Mucosa of stomach (tissue), 1 donor: ENCODE data around the gene GMNC.
A peak's percentile ranks its signal among the peaks of the same experiment; 100 is the strongest.
"Not testable (repeated sequence)": the region's sequence is repeated elsewhere in the genome, so short reads cannot be mapped to it uniquely, and the experiment has no call there.

Experiments used
- H3K27me3 ChIP-seq: one replicate; pipeline ENCODE4 v1.7.0; 2013; ENCODE audit warnings: mild to moderate bottlenecking, low read length; ENCODE audit not compliant: control insufficient read depth, insufficient read depth
- H3K36me3 ChIP-seq: one replicate; pipeline ENCODE4 v1.7.0; 2013; ENCODE audit warnings: low read length; ENCODE audit not compliant: control insufficient read depth, insufficient read depth
- H3K4me1 ChIP-seq: one replicate; pipeline ENCODE4 v1.7.0; 2013; ENCODE audit warnings: mild to moderate bottlenecking, low read length; ENCODE audit not compliant: control insufficient read depth, insufficient read depth
- H3K4me3 ChIP-seq: one replicate; pipeline ENCODE4 v1.7.0; 2013; ENCODE audit warnings: low read length
- H3K9ac ChIP-seq: one replicate; pipeline ENCODE4 v1.7.0; 2013; ENCODE audit warnings: mild to moderate bottlenecking, low read length, moderate library complexity
- H3K9me3 ChIP-seq: one replicate; pipeline ENCODE4 v1.7.0; 2013; ENCODE audit warnings: mild to moderate bottlenecking, low read length, moderate library complexity; ENCODE audit not compliant: control insufficient read depth
- donor health status: Pancreatic carcinoma.

Gene GMNC, protein sequence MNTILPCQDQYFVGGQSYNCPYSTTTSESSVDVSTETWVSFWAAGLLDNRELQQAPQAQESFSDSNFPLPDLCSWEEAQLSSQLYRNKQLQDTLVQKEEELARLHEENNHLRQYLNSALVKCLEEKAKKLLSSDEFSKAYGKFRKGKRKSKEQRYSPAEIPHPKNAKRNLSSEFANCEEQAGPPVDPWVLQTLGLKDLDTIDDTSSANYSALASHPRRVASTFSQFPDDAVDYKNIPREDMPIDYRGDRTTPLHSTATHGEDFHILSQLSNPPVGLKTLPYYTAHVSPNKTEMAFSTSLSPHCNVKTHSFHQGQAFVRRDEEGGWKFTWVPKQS

DNA sequence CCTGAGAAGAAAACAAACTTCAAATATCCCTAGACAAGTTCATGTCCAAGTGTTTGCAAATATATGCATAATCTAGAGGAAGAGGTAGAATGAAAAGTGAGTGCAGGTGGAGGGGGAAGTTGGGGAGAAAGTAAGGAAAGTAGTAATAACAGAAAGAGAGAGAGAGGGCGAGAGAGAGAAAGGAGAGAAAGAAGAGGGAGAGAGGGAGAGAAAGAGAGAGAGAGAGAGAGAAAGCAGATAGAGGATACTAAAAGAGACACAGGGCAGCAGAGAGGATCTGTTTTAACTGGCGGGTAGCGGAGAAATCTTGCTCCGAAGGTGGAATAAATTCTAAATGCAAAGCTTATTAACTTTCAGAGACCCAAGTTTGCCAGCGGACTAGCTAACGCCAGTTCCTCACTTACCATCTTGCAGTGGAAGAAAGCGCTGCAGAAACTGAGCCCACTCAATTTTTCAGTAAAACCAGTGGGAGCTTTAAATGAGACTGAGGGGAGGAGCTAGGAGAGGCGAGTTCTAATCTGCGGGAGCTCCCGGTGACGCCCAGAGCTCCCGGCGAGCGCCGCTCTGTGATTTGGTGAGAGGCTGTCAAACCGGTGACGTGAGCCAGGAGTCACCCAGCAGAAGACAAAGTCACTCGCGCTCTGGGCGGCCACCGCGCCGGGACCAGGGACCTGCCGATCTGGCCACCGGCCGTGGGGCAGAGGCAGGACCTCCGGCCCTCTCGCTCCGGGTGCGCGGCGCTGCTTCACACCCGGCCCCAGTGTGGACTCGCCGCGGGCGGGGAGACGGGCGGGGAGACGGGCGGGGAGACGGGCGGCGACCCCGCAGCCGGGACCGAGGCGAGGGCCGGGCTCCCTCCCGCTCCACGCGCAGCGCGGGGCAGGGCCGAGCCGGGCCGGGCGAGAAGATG lies at the start of gene GMNC:
TSS of gene GMNC (minus strand) at position 486 of the 910 bp plus-strand sequence. CDS start at position 407, 79 bp downstream.
- H3K9me3 ChIP-seq = no peaks in the 10 kb centered on the region
- H3K4me3 ChIP-seq = peak within 1 kb of the TSS; percentile 32
- H3K4me1 ChIP-seq = no peaks in the 10 kb centered on the region
- H3K36me3 ChIP-seq = no peaks in the 10 kb centered on the region
- peak within 1 kb of the TSS; percentile 67 for H3K9ac ChIP-seq
- peaks cover 8% of the 10 kb centered on the region for H3K27me3 ChIP-seq

DNA sequence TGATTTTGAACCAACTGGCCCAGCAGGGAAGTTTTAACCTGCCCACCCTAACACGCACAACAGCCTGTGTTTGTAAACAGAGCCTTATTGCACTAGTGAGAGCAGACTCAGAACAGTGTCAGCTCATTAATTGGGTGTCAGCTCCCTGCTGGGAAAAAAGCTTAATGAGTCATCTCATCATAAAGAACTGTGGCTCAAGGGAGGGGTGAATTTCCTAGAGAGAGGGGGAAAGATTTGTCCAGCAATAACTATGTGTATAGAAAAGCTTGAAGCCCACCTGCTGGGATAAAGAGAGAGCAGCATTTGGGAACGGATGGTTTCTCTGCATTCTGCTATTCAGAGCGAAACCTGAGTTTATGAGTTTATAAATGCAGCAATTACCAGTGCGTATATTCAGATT lies 48.9 kb upstream of the GMNC start:
- H3K36me3 ChIP-seq = no peaks in the 10 kb centered on the region
- no peaks in the 10 kb centered on the region for H3K27me3 ChIP-seq
- H3K4me1 ChIP-seq = no peaks in the 10 kb centered on the region
- H3K4me3 ChIP-seq = no peak overlapping the region
- H3K9me3 ChIP-seq = no peaks in the 10 kb centered on the region
- H3K9ac ChIP-seq = no peak overlapping the region

GRCh38 chr3:190909908-190910307 lies 47.4 kb upstream of the GMNC start:
- no peaks in the 10 kb centered on the region for H3K27me3 ChIP-seq
- H3K4me3 ChIP-seq = no peak overlapping the region
- no peak overlapping the region for H3K9ac ChIP-seq
- H3K4me1 ChIP-seq = no peaks in the 10 kb centered on the region
- no peaks in the 10 kb centered on the region for H3K9me3 ChIP-seq
- no peaks in the 10 kb centered on the region for H3K36me3 ChIP-seq

DNA sequence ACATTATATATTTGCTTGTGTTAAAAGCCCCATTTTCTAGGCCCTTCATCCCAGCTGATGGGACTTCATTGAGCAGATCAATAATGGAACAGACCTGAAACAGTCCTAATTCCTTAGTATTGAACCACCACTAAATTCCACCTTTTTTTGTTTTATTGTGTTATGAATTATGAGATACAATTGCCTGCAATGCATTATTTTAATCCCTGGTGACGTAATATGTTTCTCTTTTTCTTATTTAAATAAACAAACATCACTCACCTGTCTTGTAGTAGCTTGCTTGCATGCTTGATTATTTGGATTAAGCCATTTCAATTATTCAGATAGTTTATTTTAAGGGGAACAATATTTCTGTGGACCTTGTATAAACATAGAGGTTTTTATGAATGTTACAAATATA lies 40.7 kb upstream of the GMNC start:
- no peaks in the 10 kb centered on the region for H3K27me3 ChIP-seq
- no peaks in the 10 kb centered on the region for H3K4me1 ChIP-seq
- H3K36me3 ChIP-seq = no peaks in the 10 kb centered on the region
- no peak overlapping the region for H3K4me3 ChIP-seq
- no peaks in the 10 kb centered on the region for H3K9me3 ChIP-seq
- no peak overlapping the region for H3K9ac ChIP-seq

DNA sequence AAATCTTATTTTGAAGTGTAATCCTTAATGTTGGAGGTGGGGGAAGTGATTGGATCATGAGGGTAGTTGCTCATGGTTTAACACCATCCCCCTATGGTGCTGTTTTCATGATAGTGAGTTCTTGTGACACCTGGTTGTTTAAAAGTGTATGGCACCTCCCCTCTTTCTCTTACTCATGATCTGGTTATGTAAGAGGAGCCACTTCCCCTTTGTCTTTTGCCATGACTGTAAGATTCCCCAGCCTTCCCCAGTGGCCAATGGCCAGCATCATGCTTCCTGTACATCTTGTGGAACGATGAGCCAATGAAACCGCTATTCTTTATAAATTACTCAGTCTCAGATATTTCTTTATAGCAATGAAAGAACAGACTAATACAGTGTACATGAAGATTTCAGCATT lies 39.8 kb upstream of the GMNC start:
- no peak overlapping the region for H3K9ac ChIP-seq
- H3K36me3 ChIP-seq = no peaks in the 10 kb centered on the region
- H3K4me3 ChIP-seq = no peak overlapping the region
- H3K4me1 ChIP-seq = no peaks in the 10 kb centered on the region
- H3K9me3 ChIP-seq = no peaks in the 10 kb centered on the region
- no peaks in the 10 kb centered on the region for H3K27me3 ChIP-seq

GRCh38 chr3:190892395-190892902 lies 30.0 kb upstream of the GMNC start:
- Histone ChIP-seq H3K4me3 (no peak overlapping the region), H3K27me3 (no peaks in the 10 kb centered on the region), H3K36me3 (no peaks in the 10 kb centered on the region), H3K9me3 (peaks cover 3% of the 10 kb centered on the region), H3K4me1 (no peaks in the 10 kb centered on the region), H3K9ac (no peak overlapping the region)

- no peaks in the 10 kb centered on the region for H3K36me3 ChIP-seq
- no peak overlapping the region for H3K9ac ChIP-seq
- H3K4me1 ChIP-seq = no peaks in the 10 kb centered on the region
- H3K4me3 ChIP-seq = no peak overlapping the region
- no peaks in the 10 kb centered on the region for H3K27me3 ChIP-seq
- no peaks in the 10 kb centered on the region for H3K9me3 ChIP-seq
These were observed 24.5 kb upstream of the GMNC start for GRCh38 chr3:190886945-190887344.

GRCh38 chr3:190883973-190884832 lies 21.7 kb upstream of the GMNC start:
- Histone ChIP-seq H3K9ac (no peak overlapping the region), H3K4me1 (no peaks in the 10 kb centered on the region), H3K9me3 (no peaks in the 10 kb centered on the region), H3K4me3 (no peak overlapping the region), H3K27me3 (no peaks in the 10 kb centered on the region), H3K36me3 (no peaks in the 10 kb centered on the region)

DNA sequence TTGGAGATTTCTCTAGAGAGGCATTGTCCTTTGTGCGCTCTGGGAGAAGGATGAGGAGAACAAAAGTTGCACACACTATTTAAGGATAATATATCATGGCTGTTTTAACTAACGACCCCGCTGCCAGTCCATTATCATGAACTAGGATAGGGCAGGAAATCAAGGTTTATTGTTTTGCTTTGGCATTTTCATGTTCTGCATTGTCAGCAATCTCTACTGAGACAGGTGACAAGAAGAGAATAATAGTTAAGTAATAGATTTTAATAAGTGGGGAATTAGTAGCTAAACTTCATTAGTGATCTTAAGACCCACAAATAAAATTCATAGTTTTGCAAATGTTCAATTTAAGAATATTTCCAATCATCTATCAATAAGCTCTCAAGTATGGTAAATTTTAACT lies 20.6 kb upstream of the GMNC start:
- Histone ChIP-seq H3K9me3 (no peaks in the 10 kb centered on the region), H3K4me3 (no peak overlapping the region), H3K4me1 (no peaks in the 10 kb centered on the region), H3K27me3 (no peaks in the 10 kb centered on the region), H3K9ac (no peak overlapping the region), H3K36me3 (no peaks in the 10 kb centered on the region)

GRCh38 chr3:190877925-190878324 lies 15.4 kb upstream of the GMNC start:
- Histone ChIP-seq H3K9ac (no peak overlapping the region), H3K36me3 (no peaks in the 10 kb centered on the region), H3K9me3 (no peaks in the 10 kb centered on the region), H3K4me3 (no peak overlapping the region), H3K27me3 (no peaks in the 10 kb centered on the region), H3K4me1 (no peaks in the 10 kb centered on the region)

DNA sequence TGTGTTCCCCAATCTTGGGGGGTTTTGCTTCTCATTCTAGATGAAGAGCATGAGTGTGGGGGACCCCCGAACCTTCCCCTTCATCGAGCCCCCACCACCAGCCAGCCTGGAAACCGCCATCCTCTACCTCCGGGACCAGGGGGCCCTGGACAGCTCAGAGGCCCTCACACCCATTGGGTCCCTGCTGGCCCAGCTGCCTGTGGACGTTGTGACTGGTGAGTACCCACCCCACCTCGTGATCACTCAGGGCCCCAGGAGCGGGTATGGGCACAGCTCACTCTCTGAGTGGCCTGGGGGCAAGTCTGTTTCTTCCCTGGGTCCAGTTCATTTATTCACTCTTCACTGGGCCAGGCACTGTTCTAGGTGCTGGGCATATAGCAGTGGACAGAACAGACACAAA lies 13.9 kb upstream of the GMNC start:
- not testable (repeated sequence) for H3K4me1 ChIP-seq

More for the DNA sequence above, 13.9 kb upstream of the GMNC start:
- not testable (repeated sequence) for H3K9ac ChIP-seq, H3K9me3 ChIP-seq, H3K36me3 ChIP-seq, H3K4me3 ChIP-seq, H3K27me3 ChIP-seq
